ENCODE data around the gene KHDC4.

DNA sequence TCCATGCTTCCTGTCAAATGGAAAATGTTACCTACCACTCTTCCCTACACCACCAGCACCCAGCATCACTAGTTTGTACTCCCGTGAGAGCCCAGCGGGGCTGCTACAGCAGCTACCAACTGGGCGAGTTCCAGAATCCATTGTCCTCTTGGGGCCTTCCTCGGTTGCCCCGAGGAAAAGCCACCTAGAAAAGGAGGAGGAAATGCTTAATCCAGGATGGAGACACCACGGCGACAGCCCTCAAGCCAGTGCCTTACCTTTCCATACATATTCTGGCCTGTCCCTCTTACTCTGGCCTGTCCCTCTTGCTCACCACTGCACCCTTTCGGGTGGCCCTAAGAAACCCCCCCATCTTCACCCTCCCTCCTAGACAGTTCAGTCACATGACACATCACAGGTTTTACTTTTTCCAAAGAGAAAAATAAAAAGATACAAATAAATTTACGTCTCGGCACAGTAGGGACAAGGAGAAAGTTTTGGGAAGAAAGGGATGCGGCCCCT, 23.5 kb downstream of the KHDC4 start:
- TF ChIP-seq CTCF (conservative IDR thresholded peaks at IDR 0.05; ENCODE audit: low read depth in 2 of 2), result peak; percentile 33 to 48; a peak in 3 of 4 replicates
- TF ChIP-seq EZH2 (IDR thresholded peaks at IDR 0.05; ENCODE audit: low read depth, unreplicated experiment), result no peak
- TF ChIP-seq, protein P1, sequence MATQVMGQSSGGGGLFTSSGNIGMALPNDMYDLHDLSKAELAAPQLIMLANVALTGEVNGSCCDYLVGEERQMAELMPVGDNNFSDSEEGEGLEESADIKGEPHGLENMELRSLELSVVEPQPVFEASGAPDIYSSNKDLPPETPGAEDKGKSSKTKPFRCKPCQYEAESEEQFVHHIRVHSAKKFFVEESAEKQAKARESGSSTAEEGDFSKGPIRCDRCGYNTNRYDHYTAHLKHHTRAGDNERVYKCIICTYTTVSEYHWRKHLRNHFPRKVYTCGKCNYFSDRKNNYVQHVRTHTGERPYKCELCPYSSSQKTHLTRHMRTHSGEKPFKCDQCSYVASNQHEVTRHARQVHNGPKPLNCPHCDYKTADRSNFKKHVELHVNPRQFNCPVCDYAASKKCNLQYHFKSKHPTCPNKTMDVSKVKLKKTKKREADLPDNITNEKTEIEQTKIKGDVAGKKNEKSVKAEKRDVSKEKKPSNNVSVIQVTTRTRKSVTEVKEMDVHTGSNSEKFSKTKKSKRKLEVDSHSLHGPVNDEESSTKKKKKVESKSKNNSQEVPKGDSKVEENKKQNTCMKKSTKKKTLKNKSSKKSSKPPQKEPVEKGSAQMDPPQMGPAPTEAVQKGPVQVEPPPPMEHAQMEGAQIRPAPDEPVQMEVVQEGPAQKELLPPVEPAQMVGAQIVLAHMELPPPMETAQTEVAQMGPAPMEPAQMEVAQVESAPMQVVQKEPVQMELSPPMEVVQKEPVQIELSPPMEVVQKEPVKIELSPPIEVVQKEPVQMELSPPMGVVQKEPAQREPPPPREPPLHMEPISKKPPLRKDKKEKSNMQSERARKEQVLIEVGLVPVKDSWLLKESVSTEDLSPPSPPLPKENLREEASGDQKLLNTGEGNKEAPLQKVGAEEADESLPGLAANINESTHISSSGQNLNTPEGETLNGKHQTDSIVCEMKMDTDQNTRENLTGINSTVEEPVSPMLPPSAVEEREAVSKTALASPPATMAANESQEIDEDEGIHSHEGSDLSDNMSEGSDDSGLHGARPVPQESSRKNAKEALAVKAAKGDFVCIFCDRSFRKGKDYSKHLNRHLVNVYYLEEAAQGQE (IDR thresholded peaks at IDR 0.05; ENCODE audit: unreplicated experiment), result no peak
- TF ChIP-seq POLR2AphosphoS5 (IDR thresholded peaks at IDR 0.05; ENCODE audit: low read depth), result no peak
- no peak for TF ChIP-seq EZH2phosphoT487 (IDR thresholded peaks at IDR 0.05; ENCODE audit: unreplicated experiment)
- TF ChIP-seq ZNF114 (CRISPR knock-in tag; IDR thresholded peaks at IDR 0.05), result no peak
- TF ChIP-seq STAT1 (IDR thresholded peaks at IDR 0.05; ENCODE audit: unreplicated experiment), result no peak
- no peak for TF ChIP-seq CREB1 (CRISPR knock-in tag; IDR thresholded peaks at IDR 0.05; ENCODE audit: low read depth)
- TF ChIP-seq JUNB (IDR thresholded peaks at IDR 0.05; ENCODE audit: unreplicated experiment), result no peak

All from GM23338 (cell line).